ENCODE data around the gene NEMP1. TPM values are rescaled to one million over a fixed set of nuclear protein-coding genes. Genes with fewer than 3 reads are reported as not detected.
A peak's percentile ranks its signal among the peaks of the same experiment; 100 is the strongest.

The NEMP1 gene, protein sequence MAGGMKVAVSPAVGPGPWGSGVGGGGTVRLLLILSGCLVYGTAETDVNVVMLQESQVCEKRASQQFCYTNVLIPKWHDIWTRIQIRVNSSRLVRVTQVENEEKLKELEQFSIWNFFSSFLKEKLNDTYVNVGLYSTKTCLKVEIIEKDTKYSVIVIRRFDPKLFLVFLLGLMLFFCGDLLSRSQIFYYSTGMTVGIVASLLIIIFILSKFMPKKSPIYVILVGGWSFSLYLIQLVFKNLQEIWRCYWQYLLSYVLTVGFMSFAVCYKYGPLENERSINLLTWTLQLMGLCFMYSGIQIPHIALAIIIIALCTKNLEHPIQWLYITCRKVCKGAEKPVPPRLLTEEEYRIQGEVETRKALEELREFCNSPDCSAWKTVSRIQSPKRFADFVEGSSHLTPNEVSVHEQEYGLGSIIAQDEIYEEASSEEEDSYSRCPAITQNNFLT
- total RNA-seq: 10 to 100 TPM; 13.3 to 17.1 (median 15.3) TPM
- polyA plus RNA-seq: 1 to 10 TPM; 4.5 to 5.1 (median 4.7) TPM
- long read RNA-seq, donor 1, full-length matches to known transcripts: 4 of 4 reads
- long read RNA-seq, donor 1, partial matches to known transcripts: 0 of 4 reads
- long read RNA-seq, donor 1, other reads (novel, unspliced or antisense): 0 of 4 reads
- long read RNA-seq, donor 2: 0 reads

DNA sequence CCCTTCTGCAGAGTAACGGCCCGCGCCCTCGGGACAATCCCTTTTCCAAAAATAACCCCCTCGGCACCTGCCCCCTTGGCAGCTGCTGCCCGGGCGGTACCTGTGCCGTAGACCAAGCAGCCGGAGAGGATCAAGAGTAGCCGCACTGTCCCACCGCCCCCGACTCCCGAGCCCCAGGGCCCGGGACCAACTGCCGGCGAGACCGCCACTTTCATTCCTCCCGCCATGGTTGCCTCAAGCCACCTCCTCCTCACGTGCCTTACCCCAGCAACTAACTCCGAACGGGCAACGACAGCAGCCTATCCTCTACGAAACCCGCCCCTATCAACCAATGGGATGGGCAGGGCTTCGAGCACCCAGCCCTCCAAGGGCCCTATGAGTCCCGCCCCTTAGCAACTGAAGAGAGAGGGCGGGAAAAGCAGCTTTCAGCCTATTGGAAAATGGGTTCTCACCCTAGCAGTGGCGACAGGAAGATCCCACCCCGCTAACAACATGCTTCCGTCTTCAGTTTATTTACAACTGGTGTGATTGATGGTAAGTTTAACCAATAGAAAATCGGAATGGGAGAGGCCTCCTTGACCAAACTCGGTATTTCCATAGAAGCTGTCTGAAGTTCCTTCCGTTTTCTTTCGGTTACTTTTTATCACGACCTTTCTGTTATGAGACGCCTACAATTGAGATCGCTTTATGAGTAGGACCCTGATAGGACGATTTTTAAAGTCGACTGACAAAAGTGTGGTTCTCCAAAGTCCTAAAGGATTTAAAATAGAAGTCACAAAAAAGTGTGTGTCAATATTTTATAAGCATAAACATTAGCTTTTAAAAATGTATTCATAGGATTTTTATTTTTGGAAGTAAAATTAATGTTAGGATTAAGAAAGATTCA is at the start of gene NEMP1:
Gene NEMP1, minus strand, starts transcription at position 273 of the 886 bp plus-strand sequence. Its CDS starts 46 bp downstream, at position 227.
- H3K4me1 ChIP-seq: peaks cover 12 to 39% (median 25%) of the 10 kb centered on the region in 6 donors
- H3K4me3 ChIP-seq: peak within 1 kb of the TSS; percentile 75 to 97 (median 90)
- TF ChIP-seq POLR2AphosphoS5 (IDR thresholded peaks at IDR 0.05) (peak; percentile 88 to 92 (median 89)), POLR2A (IDR thresholded peaks at IDR 0.05) (no peak)
- TF ChIP-seq, protein P1, sequence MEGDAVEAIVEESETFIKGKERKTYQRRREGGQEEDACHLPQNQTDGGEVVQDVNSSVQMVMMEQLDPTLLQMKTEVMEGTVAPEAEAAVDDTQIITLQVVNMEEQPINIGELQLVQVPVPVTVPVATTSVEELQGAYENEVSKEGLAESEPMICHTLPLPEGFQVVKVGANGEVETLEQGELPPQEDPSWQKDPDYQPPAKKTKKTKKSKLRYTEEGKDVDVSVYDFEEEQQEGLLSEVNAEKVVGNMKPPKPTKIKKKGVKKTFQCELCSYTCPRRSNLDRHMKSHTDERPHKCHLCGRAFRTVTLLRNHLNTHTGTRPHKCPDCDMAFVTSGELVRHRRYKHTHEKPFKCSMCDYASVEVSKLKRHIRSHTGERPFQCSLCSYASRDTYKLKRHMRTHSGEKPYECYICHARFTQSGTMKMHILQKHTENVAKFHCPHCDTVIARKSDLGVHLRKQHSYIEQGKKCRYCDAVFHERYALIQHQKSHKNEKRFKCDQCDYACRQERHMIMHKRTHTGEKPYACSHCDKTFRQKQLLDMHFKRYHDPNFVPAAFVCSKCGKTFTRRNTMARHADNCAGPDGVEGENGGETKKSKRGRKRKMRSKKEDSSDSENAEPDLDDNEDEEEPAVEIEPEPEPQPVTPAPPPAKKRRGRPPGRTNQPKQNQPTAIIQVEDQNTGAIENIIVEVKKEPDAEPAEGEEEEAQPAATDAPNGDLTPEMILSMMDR (IDR thresholded peaks at IDR 0.05 in 8 of 11, conservative IDR thresholded peaks at IDR 0.05 in 3 of 11): peak in 4 of 11 experiments; percentile 11 to 37 (median 28)
- WGBS, 5 donors: 0 to 1% (median 0%) methylated on average over 29 to 39 of the region's 39 CpGs
- H3K36me3 ChIP-seq: peaks cover 0 to 10% (median 0%) of the 10 kb centered on the region in 6 donors
- peak within 1 kb of the TSS; percentile 69 to 91 (median 88) for H3K27ac ChIP-seq
- DNase-seq: peak; percentile 98
- H3K27me3 ChIP-seq (replicated peaks in 1 of 7): no peaks in the 10 kb centered on the region
- intact Hi-C loops (cut with DNase I; ENCODE audit: low total_unique reads): no loop called here
- H3K9me3 ChIP-seq: no peaks in the 10 kb centered on the region

DNA sequence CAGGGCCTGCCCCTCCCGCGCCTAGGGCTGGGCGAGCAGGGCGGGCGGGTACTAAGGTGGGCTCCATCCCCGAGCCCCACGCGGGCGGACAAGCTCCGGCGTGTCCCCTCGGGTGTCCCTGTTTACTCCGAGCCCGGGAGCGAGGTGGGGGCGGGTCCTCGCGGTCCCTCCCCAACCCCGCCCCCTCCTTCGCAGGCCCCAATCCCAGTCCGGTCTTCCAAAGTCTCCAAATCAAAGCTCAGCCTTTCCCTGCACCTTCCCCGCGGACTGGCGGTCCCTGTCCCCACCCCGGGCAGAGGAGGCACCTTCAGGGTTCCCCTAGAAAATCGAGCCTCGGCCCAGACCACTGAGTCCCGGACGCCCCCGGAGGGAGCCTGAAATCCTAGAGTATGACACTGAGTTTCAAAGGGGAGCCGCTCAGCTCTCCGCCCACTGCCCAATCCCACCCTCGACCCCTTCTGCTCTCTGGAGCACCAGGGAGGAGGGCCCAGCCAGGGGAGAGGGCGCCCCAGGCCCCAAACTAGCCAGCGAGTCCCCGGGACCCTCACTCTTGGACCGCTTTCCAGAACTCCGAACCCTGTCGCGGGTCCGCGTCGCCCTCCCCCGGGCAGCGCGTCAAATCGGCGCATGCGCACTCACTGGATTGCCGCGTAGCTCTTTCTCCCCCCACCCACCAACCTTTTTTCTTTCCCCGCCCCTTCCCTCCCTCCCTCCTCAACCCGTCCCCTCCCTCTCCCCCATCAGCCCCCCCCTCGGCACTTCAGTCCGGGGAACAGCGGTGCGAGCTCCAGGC is 49.3 kb upstream of the NEMP1 start, which contains the start of gene LRP1:
Gene LRP1, plus strand, starts transcription at position 758 of the 793 bp plus-strand sequence. CDS start 482 bp downstream, outside the sequence.
- Histone ChIP-seq H3K27ac (peak within 1 kb of the TSS; percentile 74 to 90 (median 87)), H3K4me3 (peak within 1 kb of the TSS; percentile 67 to 89 (median 75)), H3K36me3 (no peaks in the 10 kb centered on the region), H3K4me1 (peaks cover 12 to 73% (median 46%) of the 10 kb centered on the region in 6 donors), H3K27me3 (replicated peaks in 1 of 7) (peaks cover 0 to 46% (median 14%) of the 10 kb centered on the region in 7 donors), H3K9me3 (no peaks in the 10 kb centered on the region)
- TF ChIP-seq POLR2AphosphoS5 (IDR thresholded peaks at IDR 0.05) (peak; percentile 82 to 85 (median 85)), POLR2A (IDR thresholded peaks at IDR 0.05) (no peak)
- TF ChIP-seq, protein P1 (IDR thresholded peaks at IDR 0.05 in 8 of 11, conservative IDR thresholded peaks at IDR 0.05 in 3 of 11): no peak
- 0 to 1% (median 0%) methylated on average over 42 to 57 of the region's 57 CpGs for WGBS, 5 donors
- DNase-seq: peak; percentile 90
- intact Hi-C loops (cut with DNase I; ENCODE audit: low total_unique reads): no loop called here

DNA sequence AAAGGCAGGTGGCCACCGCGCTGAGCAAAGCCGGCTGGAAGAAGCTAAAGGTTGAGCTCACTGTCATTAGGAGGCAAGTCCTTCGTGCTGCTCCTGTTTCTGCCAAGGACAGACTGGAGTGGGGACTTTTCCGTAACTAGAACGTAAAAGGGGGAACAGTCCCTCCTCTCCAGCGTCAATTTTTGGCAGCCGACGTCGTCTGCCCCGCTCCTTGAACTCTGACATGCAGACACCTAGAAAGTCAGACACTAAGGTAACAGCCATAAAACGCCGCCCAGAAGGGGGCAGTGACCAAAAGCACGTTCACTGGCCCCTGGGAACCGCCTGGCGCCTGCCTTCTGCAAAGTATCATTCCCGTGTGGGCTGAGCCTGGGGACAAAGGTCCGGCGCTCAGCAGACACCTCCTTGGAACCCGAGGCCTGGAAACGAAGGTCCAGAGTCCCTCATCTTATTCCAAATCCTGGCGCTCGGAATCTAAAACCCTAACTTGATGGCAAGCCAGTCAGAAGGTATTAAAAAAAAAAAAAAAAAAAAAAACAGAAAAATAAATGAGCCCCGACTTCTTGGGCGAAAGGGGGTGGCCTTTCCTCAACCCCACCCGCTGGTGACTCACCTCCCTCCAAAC is 48.6 kb upstream of the NEMP1 start:
- Histone ChIP-seq H3K36me3 (no peaks in the 10 kb centered on the region), H3K4me3 (peak overlapping the region; percentile 67 to 89 (median 75)), H3K4me1 (peaks cover 10 to 66% (median 40%) of the 10 kb centered on the region in 6 donors), H3K27ac (peak overlapping the region; percentile 74 to 90 (median 87)), H3K27me3 (replicated peaks in 1 of 7) (peaks cover 0 to 46% (median 14%) of the 10 kb centered on the region in 7 donors), H3K9me3 (no peaks in the 10 kb centered on the region)
- intact Hi-C loops (cut with DNase I; ENCODE audit: low total_unique reads): no loop called here
- DNase-seq: peak; percentile 80
- 6 to 15% (median 7%) methylated on average over 12 to 26 of the region's 26 CpGs for WGBS, 5 donors
- TF ChIP-seq POLR2A (IDR thresholded peaks at IDR 0.05) (no peak), POLR2AphosphoS5 (IDR thresholded peaks at IDR 0.05) (peak in 2 of 3 donors; percentile 30 to 48)
- TF ChIP-seq, protein P1 (IDR thresholded peaks at IDR 0.05 in 8 of 11, conservative IDR thresholded peaks at IDR 0.05 in 3 of 11): peak in 3 of 11 experiments; percentile 19 to 31 (median 23)
